Measurements from ENCODE around the gene KCNH1.

Gene KCNH1

GRCh38 chr1:210866532-210866931, 267.4 kb downstream of the KCNH1 start:
- Mint-ChIP-seq H3K27me3 (peaks cover 6 to 7% of the 10 kb centered on the region in 2 donors), H3K4me3 (no peak overlapping the region), H3K36me3 (no peaks in the 10 kb centered on the region), H3K4me1 (no peaks in the 10 kb centered on the region), H3K27ac (no peak overlapping the region), H3K9me3 (peaks cover 0 to 10% of the 10 kb centered on the region in 2 donors)
- no peak for ATAC-seq (replicated peaks)
- no peak for DNase-seq

GRCh38 chr1:210857705-210858104, 276.2 kb downstream of the KCNH1 start:
- Mint-ChIP-seq H3K9me3 (no peaks in the 10 kb centered on the region), H3K36me3 (no peaks in the 10 kb centered on the region), H3K27me3 (peaks cover 0 to 4% of the 10 kb centered on the region in 2 donors), H3K27ac (no peak overlapping the region), H3K4me1 (no peaks in the 10 kb centered on the region), H3K4me3 (no peak overlapping the region)
- ATAC-seq (replicated peaks) (no peak), DNase-seq (no peak)

- H3K27me3 Mint-ChIP-seq, result peaks cover 0 to 4% of the 10 kb centered on the region in 2 donors
- DNase-seq (no peak), ATAC-seq (replicated peaks) (no peak)
- H3K4me1 Mint-ChIP-seq, result no peaks in the 10 kb centered on the region
- H3K9me3 Mint-ChIP-seq, result no peaks in the 10 kb centered on the region
- no peak overlapping the region for H3K4me3 Mint-ChIP-seq
- no peak overlapping the region for H3K27ac Mint-ChIP-seq
- H3K36me3 Mint-ChIP-seq, result no peaks in the 10 kb centered on the region
These were observed 276.7 kb downstream of the KCNH1 start for GRCh38 chr1:210857146-210857663.

- no peaks in the 10 kb centered on the region for H3K4me1 Mint-ChIP-seq
These were observed 278.5 kb downstream of the KCNH1 start for GRCh38 chr1:210855440-210855839.

GRCh38 chr1:210853276-210853675, 280.7 kb downstream of the KCNH1 start:
- H3K27me3 Mint-ChIP-seq, result no peaks in the 10 kb centered on the region
- H3K4me1 Mint-ChIP-seq, result no peaks in the 10 kb centered on the region
- DNase-seq (no peak), ATAC-seq (replicated peaks) (no peak)
- no peak overlapping the region for H3K4me3 Mint-ChIP-seq
- no peaks in the 10 kb centered on the region for H3K9me3 Mint-ChIP-seq
- H3K27ac Mint-ChIP-seq, result no peak overlapping the region
- no peaks in the 10 kb centered on the region for H3K36me3 Mint-ChIP-seq

More at GRCh38 chr1:210855440-210855839, 278.5 kb downstream of the KCNH1 start:
- H3K9me3 Mint-ChIP-seq, result no peaks in the 10 kb centered on the region
- no peak overlapping the region for H3K4me3 Mint-ChIP-seq
- peaks cover 0 to 4% of the 10 kb centered on the region in 2 donors for H3K27me3 Mint-ChIP-seq
- no peaks in the 10 kb centered on the region for H3K36me3 Mint-ChIP-seq
- no peak overlapping the region for H3K27ac Mint-ChIP-seq
- no peak for ATAC-seq (replicated peaks)
- no peak for DNase-seq

GRCh38 chr1:210850556-210850955, 283.4 kb downstream of the KCNH1 start:
- Mint-ChIP-seq H3K27me3 (no peaks in the 10 kb centered on the region), H3K4me1 (no peaks in the 10 kb centered on the region), H3K27ac (no peak overlapping the region), H3K9me3 (no peaks in the 10 kb centered on the region), H3K36me3 (no peaks in the 10 kb centered on the region), H3K4me3 (no peak overlapping the region)
- DNase-seq (no peak), ATAC-seq (replicated peaks) (no peak)

GRCh38 chr1:210848474-210848873, 285.5 kb downstream of the KCNH1 start:
- H3K27me3 Mint-ChIP-seq, result no peaks in the 10 kb centered on the region
- H3K9me3 Mint-ChIP-seq, result no peaks in the 10 kb centered on the region
- H3K4me3 Mint-ChIP-seq, result no peak overlapping the region
- ATAC-seq (replicated peaks), result no peak
- H3K4me1 Mint-ChIP-seq, result no peaks in the 10 kb centered on the region
- H3K27ac Mint-ChIP-seq, result no peak overlapping the region
- H3K36me3 Mint-ChIP-seq, result no peaks in the 10 kb centered on the region
- no peak for DNase-seq

GRCh38 chr1:210841926-210842625, 291.9 kb downstream of the KCNH1 start:
- H3K4me1 Mint-ChIP-seq, result no peaks in the 10 kb centered on the region
- peaks cover 0 to 13% of the 10 kb centered on the region in 2 donors for H3K27me3 Mint-ChIP-seq
- H3K27ac Mint-ChIP-seq, result no peak overlapping the region
- no peak for ATAC-seq (replicated peaks)
- DNase-seq, result no peak
- H3K36me3 Mint-ChIP-seq, result no peaks in the 10 kb centered on the region
- H3K4me3 Mint-ChIP-seq, result no peak overlapping the region
- peaks cover 0 to 4% of the 10 kb centered on the region in 2 donors for H3K9me3 Mint-ChIP-seq

GRCh38 chr1:210830034-210831028, 303.6 kb downstream of the KCNH1 start:
- Mint-ChIP-seq H3K9me3 (no peaks in the 10 kb centered on the region), H3K36me3 (no peaks in the 10 kb centered on the region), H3K27ac (no peak overlapping the region), H3K4me3 (no peak overlapping the region), H3K4me1 (no peaks in the 10 kb centered on the region), H3K27me3 (peaks cover 0 to 4% of the 10 kb centered on the region in 2 donors)
- ATAC-seq (replicated peaks) (no peak), DNase-seq (no peak)

GRCh38 chr1:210828996-210829596, 304.9 kb downstream of the KCNH1 start:
- H3K4me1 Mint-ChIP-seq, result no peaks in the 10 kb centered on the region
- DNase-seq, result no peak
- H3K27me3 Mint-ChIP-seq, result peaks cover 0 to 4% of the 10 kb centered on the region in 2 donors
- no peak overlapping the region for H3K27ac Mint-ChIP-seq
- no peak for ATAC-seq (replicated peaks)
- no peaks in the 10 kb centered on the region for H3K36me3 Mint-ChIP-seq
- no peaks in the 10 kb centered on the region for H3K9me3 Mint-ChIP-seq
- no peak overlapping the region for H3K4me3 Mint-ChIP-seq

- H3K9me3 Mint-ChIP-seq, result no peaks in the 10 kb centered on the region
- H3K4me3 Mint-ChIP-seq, result no peak overlapping the region
- H3K4me1 Mint-ChIP-seq, result no peaks in the 10 kb centered on the region
- DNase-seq, result no peak
- ATAC-seq (replicated peaks), result no peak
- no peak overlapping the region for H3K27ac Mint-ChIP-seq
- no peaks in the 10 kb centered on the region for H3K36me3 Mint-ChIP-seq
- peaks cover 4 to 13% of the 10 kb centered on the region in 2 donors for H3K27me3 Mint-ChIP-seq
These were observed 306.5 kb downstream of the KCNH1 start for GRCh38 chr1:210827481-210827880.

- H3K27ac Mint-ChIP-seq, result no peak overlapping the region
- H3K27me3 Mint-ChIP-seq, result peaks cover 4 to 20% of the 10 kb centered on the region in 2 donors
- no peak for ATAC-seq (replicated peaks)
- no peaks in the 10 kb centered on the region for H3K9me3 Mint-ChIP-seq
- no peaks in the 10 kb centered on the region for H3K36me3 Mint-ChIP-seq
- no peak for DNase-seq
- no peaks in the 10 kb centered on the region for H3K4me1 Mint-ChIP-seq
- no peak overlapping the region for H3K4me3 Mint-ChIP-seq
These were observed 307.3 kb downstream of the KCNH1 start for GRCh38 chr1:210826686-210827085.

- Mint-ChIP-seq H3K36me3 (no peaks in the 10 kb centered on the region), H3K4me1 (peaks cover 2 to 7% of the 10 kb centered on the region in 2 donors), H3K27me3 (peaks cover 0 to 20% of the 10 kb centered on the region in 2 donors), H3K9me3 (no peaks in the 10 kb centered on the region), H3K4me3 (no peak overlapping the region), H3K27ac (no peak overlapping the region)
- no peak for DNase-seq
- ATAC-seq (replicated peaks), result no peak
These were observed 311.0 kb downstream of the KCNH1 start for GRCh38 chr1:210822932-210823331.

- Mint-ChIP-seq H3K27ac (no peak overlapping the region), H3K36me3 (no peaks in the 10 kb centered on the region), H3K4me3 (no peak overlapping the region), H3K4me1 (peaks cover 7 to 8% of the 10 kb centered on the region in 2 donors), H3K9me3 (no peaks in the 10 kb centered on the region), H3K27me3 (peaks cover 0 to 20% of the 10 kb centered on the region in 2 donors)
- ATAC-seq (replicated peaks) (no peak), DNase-seq (no peak)
These were observed 311.7 kb downstream of the KCNH1 start for GRCh38 chr1:210822241-210822640.
